GM19025 (cell line): Measurements from ENCODE around the gene AK6.
"Not testable (repeated sequence)": the region's sequence is repeated elsewhere in the genome, so short reads cannot be mapped to it uniquely, and the experiment has no call there.

Experiments
- ATAC-seq: cut with Tn5 transposase; IDR thresholded peaks from one replicate; pipeline ENCODE4 v1.9.1; 2021; ENCODE audit warnings: mild to moderate bottlenecking, low read depth, moderate library complexity; ENCODE audit not compliant: unreplicated experiment

Gene AK6

DNA sequence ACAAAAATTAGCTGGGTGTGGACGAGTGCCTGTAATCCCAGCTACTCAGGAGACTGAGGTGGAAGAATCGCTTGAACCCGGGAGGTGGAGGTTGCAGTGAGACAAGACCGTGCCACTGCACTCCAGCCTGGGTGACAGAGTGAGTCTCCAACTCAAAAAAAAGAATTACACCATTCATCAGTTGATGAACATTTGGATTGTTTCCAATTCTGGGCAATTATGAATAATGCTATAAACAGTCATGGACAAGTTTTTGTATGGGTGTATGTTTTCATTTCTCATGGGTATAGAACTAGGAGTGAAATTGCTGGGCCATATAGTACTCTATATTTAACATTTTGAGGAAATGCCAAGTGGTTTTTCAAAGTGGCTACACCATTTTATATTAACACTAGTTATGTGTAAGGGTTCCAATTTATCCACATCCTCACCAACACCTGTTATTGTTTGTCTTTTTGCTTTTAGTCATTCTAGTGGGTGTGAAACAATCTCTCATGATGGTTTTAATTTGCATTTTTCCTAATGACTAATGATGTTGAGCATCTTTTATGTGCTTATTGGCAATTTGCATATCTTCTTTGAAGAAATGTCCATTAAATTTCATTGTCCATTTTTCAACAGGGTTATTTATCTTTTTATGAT lies 27.7 kb downstream of the AK6 start:
- no peak for ATAC-seq

DNA sequence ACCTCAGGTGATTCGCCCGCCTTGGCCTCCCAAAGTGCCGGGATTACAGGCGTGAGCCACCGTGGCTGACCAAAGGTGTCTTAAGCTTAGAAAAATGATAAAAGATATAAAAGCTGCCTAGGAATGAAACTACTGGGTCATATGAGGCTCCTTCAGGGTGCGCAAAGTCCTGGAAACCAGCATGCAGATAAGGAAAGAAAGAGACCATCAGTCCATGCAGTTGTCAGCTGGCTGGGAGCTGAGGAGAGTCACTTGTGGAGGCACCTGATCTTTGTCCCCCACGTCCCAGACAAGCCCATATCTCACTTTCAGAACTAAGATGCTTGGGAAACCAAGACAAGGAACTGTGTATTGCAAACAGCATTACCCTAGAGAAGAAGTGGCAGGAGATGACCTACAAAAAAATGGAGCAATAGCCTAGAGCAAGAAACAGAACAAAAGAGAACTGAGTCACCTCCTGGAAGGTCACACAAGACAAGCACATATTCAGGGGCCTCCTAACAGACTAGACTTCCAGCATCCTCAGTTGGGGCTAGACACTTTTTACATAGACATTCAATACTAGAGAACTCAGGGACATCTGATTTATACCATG lies 33.9 kb downstream of the AK6 start:
- no peak for ATAC-seq

GRCh38 chr5:69334793-69335268 lies 34.5 kb downstream of the AK6 start:
- ATAC-seq = peak; percentile 67

GRCh38 chr5:69333668-69334315 lies 35.5 kb downstream of the AK6 start:
- ATAC-seq = not testable (repeated sequence)

- ATAC-seq = no peak
Measured at GRCh38 chr5:69331528-69332445, 37.5 kb downstream of the AK6 start.

DNA sequence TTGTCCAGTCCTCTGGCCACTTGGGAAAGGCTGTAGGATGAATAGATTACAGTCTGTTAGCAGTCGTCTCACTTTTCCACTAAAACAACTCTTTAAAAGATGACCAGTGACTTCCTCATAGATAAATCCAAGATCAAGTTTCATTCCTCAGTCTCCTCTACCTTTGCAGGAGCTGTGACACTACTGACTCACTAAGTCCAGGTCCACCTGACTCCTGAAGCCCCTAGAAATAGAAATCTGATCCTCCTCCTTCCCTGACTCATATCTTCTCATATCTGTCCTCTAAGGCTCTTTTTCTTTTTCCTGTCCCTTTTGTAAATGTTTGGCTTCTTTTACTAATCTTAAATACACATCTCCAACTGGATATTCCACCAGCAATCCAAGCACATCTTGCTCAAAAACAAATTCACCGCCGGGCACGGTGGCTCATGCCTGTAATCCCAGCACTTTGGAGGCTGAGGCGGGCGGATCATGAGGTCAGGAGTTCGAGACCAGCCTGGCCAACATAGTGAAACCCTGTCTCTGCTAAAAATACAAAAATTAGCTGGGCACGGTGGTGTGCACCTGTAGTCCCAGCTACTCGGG lies 39.3 kb downstream of the AK6 start:
- ATAC-seq = no peak

- ATAC-seq = no peak
Measured at GRCh38 chr5:69326365-69326764, 43.0 kb downstream of the AK6 start.

- no peak for ATAC-seq
Measured at GRCh38 chr5:69317391-69317790, 51.9 kb downstream of the AK6 start.

GRCh38 chr5:69315972-69316371 lies 53.3 kb downstream of the AK6 start:
- no peak for ATAC-seq

- no peak for ATAC-seq
Measured at GRCh38 chr5:69313428-69313827, 55.9 kb downstream of the AK6 start.

- no peak for ATAC-seq
Measured at GRCh38 chr5:69312459-69313160, 56.7 kb downstream of the AK6 start.

- ATAC-seq = no peak
Measured at GRCh38 chr5:69309380-69309779, 59.9 kb downstream of the AK6 start.

- no peak for ATAC-seq
Measured at GRCh38 chr5:69308046-69308553, 61.2 kb downstream of the AK6 start.

GRCh38 chr5:69305512-69305911 lies 63.8 kb downstream of the AK6 start:
- ATAC-seq = no peak
